HFFc6 (cell line): ENCODE data around the gene PITPNB. TPM values are rescaled to one million over a fixed set of nuclear protein-coding genes. Genes with fewer than 3 reads are reported as not detected.

Experiments used
- DNase-seq: peaks from one replicate; pipeline ENCODE4 v3.0.0-alpha.2; 2018
- H3K27ac Mint-ChIP-seq: 2 replicates; pipeline ENCODE4 v1.8.0; 2020; ENCODE audit warnings: mild to moderate bottlenecking, mixed read lengths
- H3K27me3 Mint-ChIP-seq: 2 replicates; pipeline ENCODE4 v1.8.0; 2021; ENCODE audit warnings: mild to moderate bottlenecking, moderate library complexity, mixed read lengths; ENCODE audit not compliant: insufficient read depth
- H3K36me3 Mint-ChIP-seq: 2 replicates; pipeline ENCODE4 v1.8.0; 2021; ENCODE audit warnings: low read depth, mixed read lengths
- H3K4me1 Mint-ChIP-seq: 2 replicates; pipeline ENCODE4 v1.8.0; 2020; ENCODE audit warnings: low read depth, mixed read lengths
- H3K4me3 Mint-ChIP-seq: 2 replicates; pipeline ENCODE4 v1.8.0; 2020; ENCODE audit warnings: mild to moderate bottlenecking, moderate library complexity, mixed read lengths
- H3K9me3 Mint-ChIP-seq: 2 replicates; pipeline ENCODE4 v1.8.0; 2020; ENCODE audit warnings: mild to moderate bottlenecking, mixed read lengths
- CTCF ChIP-seq: fragments of 200-600 bp; sonication (generic); IDR thresholded peaks from 2 replicates; pipeline ENCODE4 v1.5.0; 2021; ENCODE audit warnings: antibody characterized with exemption, mild to moderate bottlenecking
- total RNA-seq, 6 experiments: library from RNA; stranded (reverse); fragmentation: NEBNext Ultra II Directional; extraction: Animal tissue kit (Norgen Biotek cat#: 25700); gene quantifications; 2 replicates in 1 of 6; 3 replicates in 5 of 6; pipeline ENCODE4 v1.2.3, GENCODE V29; 2021

PITPNB gene
- total RNA-seq, 6 experiments from 2014 or later, result 54.3 to 80.5 (median 74.8) TPM

- H3K4me3 Mint-ChIP-seq, result no peak overlapping the region
- no peaks in the 10 kb centered on the region for H3K9me3 Mint-ChIP-seq
- H3K4me1 Mint-ChIP-seq, result peaks cover 27% of the 10 kb centered on the region
- DNase-seq, result no peak
- H3K27me3 Mint-ChIP-seq, result no peaks in the 10 kb centered on the region
- peaks cover 27% of the 10 kb centered on the region for H3K36me3 Mint-ChIP-seq
- no peak overlapping the region for H3K27ac Mint-ChIP-seq
- TF ChIP-seq CTCF, result no peak
Observed at GRCh38 chr22:27906241-27906640, 12.8 kb downstream of the PITPNB start.

- Mint-ChIP-seq H3K9me3 (no peaks in the 10 kb centered on the region), H3K36me3 (peaks cover 23% of the 10 kb centered on the region), H3K4me1 (peaks cover 24% of the 10 kb centered on the region), H3K27ac (no peak overlapping the region), H3K4me3 (no peak overlapping the region), H3K27me3 (no peaks in the 10 kb centered on the region)
- no peak for TF ChIP-seq CTCF
- DNase-seq, result no peak
Observed at GRCh38 chr22:27905653-27906052, 13.4 kb downstream of the PITPNB start.

GRCh38 chr22:27903805-27904473 is 15.1 kb downstream of the PITPNB start:
- Mint-ChIP-seq H3K4me1 (peaks cover 24% of the 10 kb centered on the region), H3K27ac (peak overlapping the region; percentile 10; the same call in 1 of the 2 replicates)
- DNase-seq, result no peak

GRCh38 chr22:27900153-27900552 is 18.9 kb downstream of the PITPNB start:
- DNase-seq, result no peak
- peaks cover 22% of the 10 kb centered on the region for H3K36me3 Mint-ChIP-seq
- TF ChIP-seq CTCF, result no peak
- H3K27ac Mint-ChIP-seq, result no peak overlapping the region
- no peak overlapping the region for H3K4me3 Mint-ChIP-seq
- H3K9me3 Mint-ChIP-seq, result no peaks in the 10 kb centered on the region
- H3K27me3 Mint-ChIP-seq, result no peaks in the 10 kb centered on the region
- H3K4me1 Mint-ChIP-seq, result peaks cover 12% of the 10 kb centered on the region; the same call in 1 of the 2 replicates

More at GRCh38 chr22:27903805-27904473, 15.1 kb downstream of the PITPNB start:
- H3K36me3 Mint-ChIP-seq, result peaks cover 19% of the 10 kb centered on the region
- H3K9me3 Mint-ChIP-seq, result no peaks in the 10 kb centered on the region
- TF ChIP-seq CTCF, result no peak
- H3K4me3 Mint-ChIP-seq, result no peak overlapping the region
- no peaks in the 10 kb centered on the region for H3K27me3 Mint-ChIP-seq

- DNase-seq, result no peak
- no peak for TF ChIP-seq CTCF
- Mint-ChIP-seq H3K27ac (no peak overlapping the region), H3K4me1 (peaks cover 5% of the 10 kb centered on the region; the same call in 1 of the 2 replicates), H3K36me3 (peaks cover 40% of the 10 kb centered on the region), H3K27me3 (no peaks in the 10 kb centered on the region), H3K9me3 (no peaks in the 10 kb centered on the region), H3K4me3 (no peak overlapping the region)
Observed at GRCh38 chr22:27896245-27896644, 22.8 kb downstream of the PITPNB start.
